HL-60 (cell line): ENCODE measurements around the gene CYB561.
A peak's percentile ranks its signal among the peaks of the same experiment; 100 is the strongest.

Experiments
- DNase-seq, 2 experiments: peaks; one replicate each; pipeline ENCODE4 v3.0.0-alpha.2; 2010 to 2020; ENCODE audit warnings: low read depth in 1 of 2, low spot score in 1 of 2
- H3K27ac ChIP-seq: fragments of 250-450 bp; sonication (Bioruptor Pico); replicated peaks from 2 replicates; pipeline ENCODE4 v1.5.1; 2020; ENCODE audit warnings: mild to moderate bottlenecking, moderate library complexity
- H3K27me3 ChIP-seq: fragments of 250-450 bp; sonication (Bioruptor Pico); 2 replicates; pipeline ENCODE4 v1.5.1; 2021; ENCODE audit warnings: mild to moderate bottlenecking, moderate library complexity; ENCODE audit not compliant: insufficient read depth, poor library complexity, severe bottlenecking
- H3K4me3 ChIP-seq: replicated peaks from 2 replicates; pipeline ENCODE4 v1.5.1; 2011; ENCODE audit warnings: mild to moderate bottlenecking, control low read depth, low read length; ENCODE audit not compliant: insufficient read depth
- GABPA ChIP-seq: IDR thresholded peaks from 2 replicates; pipeline ENCODE4 v1.6.1; 2012; ENCODE audit warnings: low read depth
- POLR2AphosphoS5 ChIP-seq: IDR thresholded peaks from 2 replicates; pipeline ENCODE4 v1.6.1; 2012; ENCODE audit warnings: low read depth
- REST ChIP-seq: IDR thresholded peaks from 2 replicates; pipeline ENCODE4 v1.6.1; 2012; ENCODE audit warnings: low read depth; ENCODE audit not compliant: insufficient replicate concordance
- SPI1 ChIP-seq: IDR thresholded peaks from 2 replicates; pipeline ENCODE4 v1.6.1; 2012; ENCODE audit warnings: low read depth, mild to moderate bottlenecking, borderline replicate concordance
- TF ChIP-seq, protein P1 (sequence below): IDR thresholded peaks from one replicate; pipeline ENCODE4 v1.5.1; 2011; ENCODE audit warnings: low read length, control low read depth, inconsistent platforms; ENCODE audit not compliant: insufficient read depth

The CYB561 gene

DNA sequence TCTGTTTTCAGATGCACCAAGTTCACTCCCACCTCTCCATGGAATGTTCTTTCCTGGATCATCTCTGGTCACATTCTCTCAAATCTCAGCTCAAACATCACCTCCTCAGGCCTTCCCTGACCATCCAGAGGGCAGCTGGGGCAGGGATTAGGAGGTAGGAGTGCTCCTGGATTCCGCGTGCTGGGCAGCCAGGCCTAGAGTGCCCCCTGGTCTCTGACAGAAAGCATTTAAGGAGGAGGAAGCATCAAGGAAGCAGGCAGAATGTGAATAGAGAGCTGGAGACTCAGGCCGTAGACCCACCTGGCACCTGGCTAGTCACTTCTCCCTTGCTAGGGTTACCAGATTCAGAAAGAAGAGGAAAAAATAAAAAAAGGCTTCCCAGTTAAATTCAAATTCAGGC lies 2.5 kb upstream of the CYB561 start:
- TF ChIP-seq GABPA (no peak), REST (no peak)
- no peak overlapping the region for H3K27ac ChIP-seq
- peaks cover 3% of the 10 kb centered on the region for H3K27me3 ChIP-seq
- H3K4me3 ChIP-seq = no peak overlapping the region
- no peak for DNase-seq

- no peak for DNase-seq
- H3K27ac ChIP-seq = no peak overlapping the region
- H3K27me3 ChIP-seq = peaks cover 3% of the 10 kb centered on the region
- TF ChIP-seq POLR2AphosphoS5 = no peak
- TF ChIP-seq REST = no peak
- no peak for TF ChIP-seq SPI1
- TF ChIP-seq, protein P1, sequence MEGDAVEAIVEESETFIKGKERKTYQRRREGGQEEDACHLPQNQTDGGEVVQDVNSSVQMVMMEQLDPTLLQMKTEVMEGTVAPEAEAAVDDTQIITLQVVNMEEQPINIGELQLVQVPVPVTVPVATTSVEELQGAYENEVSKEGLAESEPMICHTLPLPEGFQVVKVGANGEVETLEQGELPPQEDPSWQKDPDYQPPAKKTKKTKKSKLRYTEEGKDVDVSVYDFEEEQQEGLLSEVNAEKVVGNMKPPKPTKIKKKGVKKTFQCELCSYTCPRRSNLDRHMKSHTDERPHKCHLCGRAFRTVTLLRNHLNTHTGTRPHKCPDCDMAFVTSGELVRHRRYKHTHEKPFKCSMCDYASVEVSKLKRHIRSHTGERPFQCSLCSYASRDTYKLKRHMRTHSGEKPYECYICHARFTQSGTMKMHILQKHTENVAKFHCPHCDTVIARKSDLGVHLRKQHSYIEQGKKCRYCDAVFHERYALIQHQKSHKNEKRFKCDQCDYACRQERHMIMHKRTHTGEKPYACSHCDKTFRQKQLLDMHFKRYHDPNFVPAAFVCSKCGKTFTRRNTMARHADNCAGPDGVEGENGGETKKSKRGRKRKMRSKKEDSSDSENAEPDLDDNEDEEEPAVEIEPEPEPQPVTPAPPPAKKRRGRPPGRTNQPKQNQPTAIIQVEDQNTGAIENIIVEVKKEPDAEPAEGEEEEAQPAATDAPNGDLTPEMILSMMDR = no peak
- TF ChIP-seq GABPA = no peak
- no peak overlapping the region for H3K4me3 ChIP-seq
These were observed 1.4 kb upstream of the CYB561 start for GRCh38 chr17:63447471-63448009.

GRCh38 chr17:63446753-63447470 lies 806 bp upstream of the CYB561 start:
- H3K27ac ChIP-seq = peak overlapping the region; percentile 56
- peaks cover 3% of the 10 kb centered on the region for H3K27me3 ChIP-seq
- TF ChIP-seq GABPA (no peak), SPI1 (peak; percentile 7; the same call in 1 of the 2 replicates)
- TF ChIP-seq, protein P1 = no peak
- peak in 1 of 2 experiments; percentile 30 for DNase-seq
- peak overlapping the region; percentile 49 for H3K4me3 ChIP-seq

GRCh38 chr17:63445571-63445953 lies 544 bp downstream of the CYB561 start:
- H3K27ac ChIP-seq = no peak overlapping the region
- H3K4me3 ChIP-seq = peak overlapping the region; percentile 49; the same call in 1 of the 2 replicates
- no peak for TF ChIP-seq GABPA
- TF ChIP-seq REST = no peak
- TF ChIP-seq, protein P1 = no peak
- TF ChIP-seq SPI1 = no peak
- TF ChIP-seq POLR2AphosphoS5 = no peak
- peaks cover 3% of the 10 kb centered on the region for H3K27me3 ChIP-seq
- DNase-seq = no peak
